HG02884 (cell line): ENCODE results near the gene TLE5.
"Not testable (repeated sequence)": the region's sequence is repeated elsewhere in the genome, so short reads cannot be mapped to it uniquely, and the experiment has no call there.

Experiments used
- ATAC-seq: cut with Tn5 transposase; IDR thresholded peaks from one replicate; pipeline ENCODE4 v1.9.1; 2021; ENCODE audit warnings: mild to moderate bottlenecking, moderate library complexity; ENCODE audit not compliant: unreplicated experiment

The TLE5 gene

DNA sequence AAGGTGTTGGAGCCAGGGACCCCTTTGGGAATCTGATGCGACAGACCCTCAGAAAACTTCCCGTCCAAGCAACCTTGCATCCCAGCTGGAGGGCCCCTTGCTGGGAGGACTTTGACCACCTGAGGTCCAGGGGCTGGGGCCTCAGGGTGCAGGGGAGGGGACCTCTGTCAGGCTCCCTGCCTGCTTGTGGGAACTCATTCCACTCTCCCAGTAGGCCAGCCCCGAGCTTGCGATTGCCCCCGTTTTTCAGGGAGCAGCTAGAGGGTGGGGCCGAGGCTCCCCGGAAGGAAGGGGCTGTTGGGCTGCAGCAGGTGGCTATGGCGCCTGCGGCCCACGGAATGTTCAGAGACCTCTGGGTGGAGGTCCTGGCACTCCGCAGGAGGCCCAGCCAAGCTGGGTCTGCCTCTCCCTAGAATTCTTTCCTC, 34.6 kb upstream of the TLE5 start:
- no peak for ATAC-seq

DNA sequence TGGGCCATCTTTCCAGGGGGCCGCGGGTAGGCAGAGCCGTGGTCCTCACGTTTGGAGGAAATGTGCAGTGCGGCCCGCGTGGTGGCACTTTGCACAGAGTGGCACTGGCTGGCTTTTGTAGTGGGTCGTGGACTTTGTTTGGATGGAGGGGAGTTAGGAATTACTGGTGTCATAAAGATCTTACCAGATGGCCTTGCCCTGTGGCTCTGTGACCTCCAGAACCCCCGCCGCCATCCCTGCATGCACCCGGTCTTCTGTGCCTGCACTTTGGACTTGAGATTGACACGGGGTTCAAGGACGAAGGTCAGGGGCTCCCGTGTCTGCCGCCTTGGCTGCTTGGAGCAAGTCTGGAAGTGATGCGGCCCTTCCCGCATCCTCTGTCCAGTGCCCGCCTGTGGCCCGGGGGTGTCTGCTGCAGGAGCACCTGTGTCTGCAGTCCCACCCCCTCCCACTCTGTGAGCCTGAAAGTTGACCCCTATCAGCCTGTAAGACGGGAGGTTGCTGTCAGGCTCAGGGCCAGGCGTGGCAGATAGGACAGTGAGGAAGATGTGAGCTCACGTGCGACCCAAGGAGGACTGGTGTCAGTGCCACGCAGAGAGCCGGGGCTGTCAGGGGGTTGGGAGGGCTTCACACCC, 34.1 kb upstream of the TLE5 start:
- no peak for ATAC-seq

DNA sequence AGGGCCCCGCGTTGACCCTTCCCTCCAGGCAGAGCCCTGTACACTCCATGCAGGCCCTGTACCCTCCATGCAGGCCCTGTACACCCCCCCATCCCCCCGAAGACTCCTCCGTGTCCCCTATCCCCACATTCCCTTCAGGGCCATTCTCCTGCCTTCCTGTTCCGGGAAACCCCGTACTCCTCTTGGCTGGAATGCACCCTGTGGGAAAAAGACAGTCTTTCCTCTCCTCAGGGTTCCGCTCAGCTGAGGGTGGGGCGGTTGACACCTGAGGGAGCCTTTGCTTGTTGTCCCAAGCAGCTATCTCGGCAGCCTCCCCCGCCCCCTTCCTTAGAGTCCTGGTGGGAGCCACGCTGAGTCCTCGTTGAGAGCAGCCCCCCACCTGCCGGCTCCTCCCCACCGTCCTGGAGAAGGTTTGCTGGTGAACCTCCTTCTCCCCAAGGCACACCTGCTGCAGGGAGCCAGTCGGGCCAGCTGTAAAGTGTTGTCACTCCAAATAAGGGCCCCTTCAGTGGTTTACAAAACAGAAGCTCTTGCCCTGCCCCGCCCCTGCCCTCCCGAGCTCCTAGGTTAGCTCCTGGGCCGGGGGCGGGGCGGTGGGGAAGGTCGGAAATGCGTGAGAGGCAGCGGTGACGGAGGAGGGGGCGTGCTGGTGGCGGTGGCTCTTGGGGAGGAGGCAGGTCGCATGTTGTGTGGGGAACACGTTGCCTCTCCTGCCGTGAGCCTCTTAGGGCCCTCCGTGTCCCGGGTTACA, 33.3 kb upstream of the TLE5 start:
- ATAC-seq: no peak

DNA sequence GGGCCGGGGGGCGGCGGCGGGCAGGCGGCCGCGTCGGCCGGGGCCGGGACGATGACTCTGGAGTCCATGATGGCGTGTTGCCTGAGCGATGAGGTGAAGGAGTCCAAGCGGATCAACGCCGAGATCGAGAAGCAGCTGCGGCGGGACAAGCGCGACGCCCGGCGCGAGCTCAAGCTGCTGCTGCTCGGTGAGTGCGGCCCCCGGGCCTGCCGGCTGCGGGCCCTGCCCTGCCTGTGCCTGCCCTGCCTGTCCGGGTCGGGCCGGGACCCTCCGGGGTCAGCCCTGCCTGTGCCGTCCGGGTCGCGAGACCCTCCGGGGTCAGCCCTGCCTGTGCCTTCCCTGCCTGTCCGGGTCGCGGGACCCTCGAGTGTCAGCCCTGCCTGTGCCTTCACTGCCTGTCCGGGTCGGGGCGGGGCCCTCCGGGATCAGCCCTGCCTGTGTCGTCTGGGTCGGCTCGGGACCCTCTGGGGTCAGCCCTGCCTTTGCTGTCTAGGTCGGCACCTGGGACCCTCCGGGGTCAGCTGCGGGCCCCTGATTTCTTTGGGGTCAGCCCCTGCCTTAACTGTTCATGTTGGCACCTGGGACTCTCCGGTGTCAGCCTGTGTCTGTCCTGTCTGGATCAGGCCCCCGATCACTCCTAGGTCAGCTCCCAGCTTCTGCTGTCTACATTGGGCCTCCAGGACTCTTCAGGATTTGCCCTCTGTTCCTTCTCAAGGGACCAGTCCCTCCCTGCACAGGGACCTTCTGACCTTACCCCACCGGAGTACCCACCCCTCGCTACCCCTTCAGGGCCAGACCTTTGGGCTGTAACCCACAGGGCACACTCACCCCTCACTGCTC, 32.5 kb upstream of the TLE5 start:
- no peak for ATAC-seq

DNA sequence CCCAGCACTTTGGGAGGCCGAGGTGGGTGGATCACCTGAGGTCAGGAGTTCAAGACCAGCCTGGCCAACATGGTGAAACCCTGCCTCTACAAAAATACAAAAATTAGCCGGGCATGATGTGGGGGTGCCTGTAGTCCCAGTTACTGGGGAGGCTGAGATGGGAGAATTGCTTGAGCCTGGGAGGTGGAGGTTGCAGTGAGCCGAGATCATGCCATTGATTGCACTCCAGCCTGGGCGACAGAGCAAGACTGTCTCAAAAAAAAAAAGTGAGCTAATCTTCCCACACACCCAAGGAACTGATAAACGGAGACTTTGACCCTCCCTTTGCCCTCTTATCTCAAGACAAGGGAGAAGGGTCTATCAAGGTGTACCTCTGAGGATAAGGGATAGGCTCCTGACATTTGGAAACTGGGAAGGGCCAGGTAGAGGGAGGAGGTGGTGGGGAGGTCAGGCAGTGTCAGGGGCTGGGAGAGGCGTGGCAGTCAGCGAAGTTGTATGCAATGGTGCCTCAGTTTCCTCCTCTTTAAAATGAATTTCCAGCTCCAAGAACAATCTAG, 27.1 kb upstream of the TLE5 start:
- ATAC-seq: not testable (repeated sequence)

DNA sequence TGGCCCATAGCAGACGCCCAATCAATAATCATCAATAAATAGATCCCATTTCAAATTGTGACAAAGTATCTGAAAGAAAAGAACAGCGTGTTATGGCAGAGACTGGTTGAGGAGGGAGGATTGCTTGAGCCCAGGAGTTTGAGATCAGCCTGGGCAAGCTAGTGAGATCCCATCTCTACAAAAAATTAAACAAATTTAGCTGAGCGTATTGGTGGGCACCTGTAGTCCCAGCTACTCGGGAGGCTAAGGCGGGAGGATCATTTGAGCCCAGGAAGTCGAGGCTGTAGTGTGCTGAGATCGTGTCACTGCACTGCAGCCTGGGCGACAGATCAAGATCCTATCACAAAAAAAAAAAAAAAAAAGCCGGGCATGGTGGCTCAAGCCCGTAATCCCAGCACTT, 25.5 kb upstream of the TLE5 start:
- ATAC-seq: no peak

DNA sequence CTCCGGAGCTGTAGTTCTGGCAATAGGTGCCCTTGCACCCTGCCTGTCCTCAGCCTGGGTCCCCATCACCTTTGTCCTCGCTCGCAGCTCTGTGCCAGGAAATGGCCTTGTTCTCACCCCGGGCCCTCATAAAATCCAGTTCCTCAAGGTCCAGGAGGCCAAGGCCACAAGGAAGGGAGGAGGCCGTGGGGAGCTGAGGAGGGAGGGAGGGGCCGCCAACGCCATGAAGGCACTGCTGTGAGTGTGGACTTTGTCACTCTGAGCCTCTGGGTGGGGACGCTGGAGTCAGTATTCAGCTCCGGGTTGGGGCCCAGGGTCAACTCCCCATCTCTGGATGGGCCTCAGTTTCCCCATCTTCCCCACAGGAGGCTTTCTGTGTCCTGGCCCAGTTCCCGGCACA, 22.6 kb upstream of the TLE5 start:
- ATAC-seq: no peak

DNA sequence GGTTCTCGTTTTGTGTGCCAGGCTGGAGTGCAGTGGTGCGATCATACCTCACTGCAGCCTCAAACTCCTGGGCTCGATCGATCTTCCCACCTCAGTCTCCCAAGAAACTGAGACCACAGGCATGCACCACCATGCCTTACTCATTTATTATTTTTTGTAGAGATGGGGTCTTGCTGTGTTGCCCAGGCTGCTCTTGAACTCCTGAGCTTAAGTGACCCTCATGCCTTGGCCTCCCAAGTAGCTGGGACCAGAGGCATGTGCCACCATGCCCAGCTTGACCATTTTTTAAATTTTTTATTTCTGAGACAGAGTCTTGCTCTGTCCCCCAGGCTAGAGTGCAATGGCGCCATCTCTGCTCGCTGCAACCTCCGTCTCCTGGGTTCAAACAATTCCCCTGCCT, 21.7 kb upstream of the TLE5 start:
- no peak for ATAC-seq

DNA sequence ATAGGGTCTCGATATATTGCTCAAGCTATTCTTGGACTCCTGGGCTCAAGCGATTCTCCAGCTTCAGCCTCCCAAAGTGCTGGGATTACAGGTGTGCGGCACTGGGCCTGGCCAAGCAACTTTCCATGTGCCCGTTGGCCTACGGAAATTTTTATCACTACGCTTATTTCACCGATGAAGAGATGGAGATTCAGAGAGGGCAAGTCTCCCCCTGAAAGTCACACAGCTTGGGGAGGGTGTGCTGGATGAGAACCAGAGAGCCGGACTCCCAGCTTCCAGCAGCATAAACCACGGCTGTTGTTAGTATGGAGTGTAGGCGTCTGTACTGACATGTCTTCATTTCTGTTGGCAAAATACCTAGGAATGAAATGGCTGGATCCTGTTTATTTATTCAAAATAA, 20.0 kb upstream of the TLE5 start:
- ATAC-seq: no peak

DNA sequence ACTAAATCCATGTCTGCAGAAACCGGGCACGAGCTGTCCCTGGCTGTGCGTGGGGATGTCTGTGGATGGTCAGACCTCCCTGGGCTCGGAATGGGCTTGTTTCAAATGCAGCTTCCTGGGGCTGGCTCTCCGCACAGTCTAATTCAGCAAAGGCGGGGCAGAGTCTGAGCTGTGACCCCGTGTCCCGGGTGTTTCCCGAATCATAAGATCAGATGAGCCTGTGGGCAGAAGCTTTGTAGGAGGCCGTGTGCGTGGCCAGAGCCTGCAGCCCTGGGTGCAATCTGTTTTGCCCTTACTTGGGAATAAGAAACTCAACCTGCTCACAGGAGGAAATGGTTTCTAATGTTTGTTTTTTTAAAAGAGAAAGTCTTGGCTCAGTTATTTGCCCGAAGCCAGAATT, 18.0 kb upstream of the TLE5 start:
- ATAC-seq: no peak

DNA sequence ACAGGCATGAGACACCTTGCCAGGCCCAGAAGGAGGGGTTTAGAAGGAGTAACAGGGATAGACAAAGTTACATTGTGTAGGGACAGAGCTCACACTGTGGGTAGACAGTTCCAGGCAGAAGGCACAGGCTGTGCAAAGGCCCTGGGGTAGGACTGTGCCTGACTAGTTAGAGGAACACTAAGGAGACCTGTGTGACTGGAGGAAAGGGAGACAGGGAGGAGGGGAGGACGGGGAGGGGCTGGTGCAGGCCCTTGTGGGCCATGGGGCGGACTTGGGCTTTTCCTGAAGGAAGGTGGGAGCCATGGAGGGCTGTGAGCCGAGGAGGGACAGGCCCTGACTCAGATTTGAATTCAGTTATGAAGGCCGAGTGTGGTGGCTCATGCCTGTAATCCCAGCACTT, 17.3 kb upstream of the TLE5 start:
- no peak for ATAC-seq

DNA sequence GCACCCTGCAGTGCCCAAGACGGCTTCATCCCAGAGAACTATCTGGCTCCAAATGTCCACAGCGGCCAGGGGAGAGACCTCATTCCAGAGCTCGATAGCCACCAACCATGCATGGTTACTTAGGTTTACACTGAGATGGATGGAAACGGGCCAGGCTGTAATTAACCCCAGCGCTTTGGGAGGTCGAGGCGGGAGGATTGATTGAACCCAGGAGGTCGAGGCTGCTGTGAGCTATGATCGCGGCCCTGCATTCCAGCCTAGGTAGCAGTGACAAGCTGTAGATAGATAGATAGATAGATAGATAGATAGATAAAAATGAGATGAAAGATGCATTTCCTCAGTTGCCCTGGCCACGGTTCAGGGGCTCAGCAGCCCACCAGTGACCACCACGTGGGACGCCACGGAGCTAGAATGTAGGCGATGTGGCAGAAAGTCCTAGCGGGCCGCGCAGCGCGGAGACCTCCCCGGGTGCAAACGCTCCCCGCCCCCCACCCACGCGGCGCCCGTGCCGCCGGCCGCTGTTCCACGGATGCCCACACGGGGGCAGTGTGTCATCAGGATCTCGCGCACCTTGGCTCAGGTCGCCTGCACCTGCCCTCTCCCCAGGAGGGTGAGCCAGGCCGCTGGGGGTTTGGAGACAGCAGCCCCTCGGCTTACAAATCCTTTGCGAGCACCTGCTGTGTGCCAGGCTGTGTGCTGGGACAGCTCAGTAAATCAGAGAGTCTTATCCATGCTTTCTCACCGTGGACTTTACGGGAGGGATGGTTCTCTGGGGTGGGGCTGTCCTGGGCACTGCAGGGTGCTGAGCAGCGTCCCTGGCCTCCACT, 13.5 kb upstream of the TLE5 start:
- ATAC-seq: no peak

DNA sequence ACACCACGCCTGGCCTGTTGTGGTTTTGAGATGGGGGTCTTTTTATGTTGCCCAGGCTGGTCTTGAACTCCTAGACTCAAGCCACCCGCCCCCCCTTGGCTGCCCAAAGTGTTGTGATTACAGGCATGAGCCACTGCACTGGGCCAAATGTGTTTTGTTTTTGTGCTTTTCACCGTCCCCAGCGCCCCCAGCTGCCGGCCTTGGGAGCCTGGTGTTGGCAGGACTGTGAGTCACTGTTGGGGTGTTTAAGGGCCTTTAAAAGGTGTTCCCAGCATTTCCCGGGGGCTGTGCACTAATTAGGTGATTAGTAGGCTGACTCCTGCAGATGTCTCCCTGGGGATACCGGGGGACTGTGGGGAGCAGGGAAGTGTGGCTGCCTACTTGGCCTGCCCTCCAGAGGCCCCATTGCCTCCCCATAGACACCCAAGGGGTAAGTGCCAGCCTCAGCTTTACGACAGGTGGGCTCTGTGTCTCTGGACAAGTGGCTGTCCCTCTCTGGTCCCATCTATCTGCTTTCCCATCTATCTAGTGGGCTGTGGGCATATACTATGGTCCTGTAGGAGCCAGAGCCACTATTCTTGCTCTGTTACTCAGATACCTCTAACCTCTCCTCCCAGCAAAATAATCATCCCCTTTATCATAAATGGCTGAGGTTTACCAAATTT, 11.8 kb upstream of the TLE5 start:
- ATAC-seq: no peak

DNA sequence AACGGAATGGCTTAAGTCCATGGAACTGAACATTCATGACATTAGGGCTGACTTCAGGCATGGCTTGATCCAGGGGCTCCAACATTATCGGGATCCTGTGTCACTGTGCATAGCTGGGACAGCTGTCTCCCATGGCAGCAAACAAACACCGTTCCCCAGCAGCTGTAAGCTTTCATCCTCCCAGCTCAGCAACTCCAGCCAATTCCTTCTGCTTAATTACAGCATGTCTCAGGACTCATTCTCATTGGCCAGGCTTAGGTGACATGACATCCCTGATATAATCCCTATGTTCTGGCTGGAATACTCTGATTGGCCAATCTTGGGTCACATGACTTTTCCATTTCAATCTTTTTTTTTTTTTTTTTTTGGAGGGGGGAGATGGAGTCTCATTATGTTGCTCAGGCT, 10.9 kb upstream of the TLE5 start:
- no peak for ATAC-seq

DNA sequence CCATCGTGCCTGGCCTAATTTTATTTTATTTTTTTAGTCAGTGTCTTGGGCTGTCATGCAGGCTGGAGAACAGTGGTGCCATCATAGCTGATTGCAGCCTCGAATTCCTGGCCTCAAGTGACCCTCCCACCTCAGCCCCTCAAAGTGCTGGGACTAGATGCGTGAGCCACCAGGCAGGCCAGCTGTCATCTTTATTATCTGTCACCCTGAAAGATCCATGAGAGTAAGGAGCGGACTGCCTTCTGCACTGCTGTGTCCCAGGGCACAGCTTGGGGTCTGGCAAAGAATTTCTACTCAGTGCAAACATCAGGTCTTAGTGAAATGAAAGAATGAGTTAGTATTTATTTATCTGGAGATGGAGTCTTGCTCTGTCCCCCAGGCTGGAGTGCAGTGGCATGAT, 9.5 kb upstream of the TLE5 start:
- ATAC-seq: no peak

DNA sequence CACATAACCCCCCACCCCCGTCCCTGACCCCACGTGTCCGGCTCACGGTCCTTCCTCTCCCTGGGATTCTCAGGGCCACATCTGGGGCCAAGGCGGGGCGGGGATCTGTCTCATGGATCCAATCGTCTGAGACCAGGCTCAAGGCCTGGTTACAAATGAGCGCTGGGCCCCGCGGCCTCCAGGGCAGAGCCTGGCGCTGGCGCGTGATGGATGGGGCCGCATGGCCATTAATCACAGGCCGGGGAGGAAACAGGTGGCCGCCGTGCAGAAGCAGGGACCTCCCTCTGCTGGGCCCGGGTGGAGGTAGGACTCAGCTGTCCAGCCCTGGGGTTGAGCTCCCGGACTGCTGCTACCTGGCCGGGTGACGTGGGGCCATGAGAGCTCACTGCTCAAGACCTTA, 5.8 kb upstream of the TLE5 start:
- no peak for ATAC-seq

DNA sequence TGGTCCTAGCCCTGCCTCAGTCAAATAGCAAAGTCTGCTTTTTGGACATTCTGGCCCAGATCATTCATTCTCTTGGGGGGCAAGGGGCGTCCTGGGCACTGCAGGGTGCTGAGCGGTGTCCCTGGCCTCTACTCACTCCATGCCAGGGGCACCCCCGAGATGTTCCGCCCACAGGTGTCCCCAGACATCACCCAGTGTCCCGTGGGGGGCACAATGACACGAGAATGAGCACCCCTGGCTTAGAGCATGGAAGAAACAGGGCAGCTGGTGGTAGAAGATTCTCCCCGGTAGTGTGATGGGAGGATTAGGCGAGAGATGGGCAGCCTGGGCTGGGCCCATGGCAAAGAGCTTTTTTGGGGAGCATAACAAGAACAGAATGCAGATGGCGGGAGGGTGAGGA, 5.3 kb upstream of the TLE5 start:
- no peak for ATAC-seq

DNA sequence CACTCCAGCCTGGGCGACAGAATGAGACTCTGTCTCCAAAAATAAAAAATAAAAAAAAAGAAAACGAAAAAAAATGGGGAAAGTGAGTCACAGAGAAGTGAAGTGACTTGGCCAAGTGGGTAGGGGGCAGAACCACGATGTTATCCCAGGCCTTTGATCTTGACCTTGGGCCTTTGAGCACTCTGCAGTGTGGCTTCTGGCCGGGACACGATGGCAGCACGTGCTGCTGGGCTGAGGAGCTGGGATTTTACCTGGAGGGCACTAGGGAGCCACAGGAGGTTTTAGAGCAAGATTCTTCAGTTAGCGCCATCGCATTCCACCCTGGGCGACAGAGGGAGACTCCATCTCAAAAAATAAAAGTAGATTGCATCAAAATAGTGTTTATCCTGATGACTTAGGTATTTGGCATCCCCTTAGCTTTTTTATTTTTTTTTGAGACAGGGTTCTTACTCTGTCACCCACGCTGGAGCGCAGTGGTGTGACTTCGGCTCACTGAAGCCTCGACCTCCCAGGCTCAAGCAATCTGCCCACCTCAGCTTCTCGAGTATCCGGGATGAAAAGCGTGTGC, 4.3 kb upstream of the TLE5 start:
- no peak for ATAC-seq

DNA sequence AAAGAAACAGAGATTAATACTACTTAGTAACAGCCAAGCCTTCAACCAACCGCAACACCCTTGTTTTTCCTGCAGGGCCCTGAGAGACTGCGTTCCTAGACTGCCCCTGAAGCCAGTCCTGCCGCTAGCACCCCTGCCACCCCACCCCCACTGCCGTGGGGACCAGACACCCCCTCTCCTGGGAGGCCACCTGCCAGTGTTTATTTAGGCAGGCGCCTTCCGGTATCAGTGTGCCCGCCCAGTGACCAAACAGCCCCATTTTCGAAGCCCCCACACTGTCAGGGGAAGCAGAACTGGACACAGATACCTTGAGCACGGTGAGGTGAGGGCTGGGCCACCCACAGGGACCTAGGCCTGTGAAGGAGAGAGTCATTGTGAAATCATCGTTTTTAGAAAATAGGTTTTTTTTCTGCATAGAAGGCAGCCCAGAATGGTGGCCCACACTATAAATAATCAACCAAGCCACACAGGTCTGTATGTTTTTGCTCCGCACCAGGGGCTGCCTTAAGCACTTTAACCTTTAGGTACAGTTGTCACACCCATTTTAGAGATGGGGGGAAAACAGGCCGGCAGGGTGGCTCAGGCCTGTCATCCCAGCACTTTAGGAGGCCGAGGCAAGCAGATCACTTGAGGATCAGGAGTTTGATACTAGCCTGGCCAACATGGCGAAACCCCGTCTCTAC, 3.5 kb upstream of the TLE5 start:
- no peak for ATAC-seq

DNA sequence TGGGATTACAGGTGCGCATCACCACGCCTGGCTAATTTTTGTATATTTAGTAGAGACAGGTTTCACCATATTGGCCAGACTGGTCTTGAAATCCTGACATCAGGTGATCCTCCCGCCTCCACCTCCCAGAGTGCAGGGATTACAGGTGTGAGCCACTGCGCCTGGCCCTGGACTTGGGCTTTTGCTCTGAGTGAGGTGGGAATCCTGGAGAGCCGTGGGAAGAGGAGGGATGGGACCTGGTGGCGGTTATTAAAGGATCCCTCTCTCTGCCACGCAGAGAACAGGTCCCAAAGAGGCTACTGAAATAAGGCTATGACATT, 1.7 kb upstream of the TLE5 start:
- ATAC-seq: no peak
